HG03064 (cell line): ENCODE results near the gene LTBP2.

Experiments
- ATAC-seq: cut with Tn5 transposase; IDR thresholded peaks from one replicate; pipeline ENCODE4 v1.9.1; 2021; ENCODE audit warnings: low read depth; ENCODE audit not compliant: unreplicated experiment

Gene LTBP2

GRCh38 chr14:74495356-74495755, 116.7 kb downstream of the LTBP2 start:
- no peak for ATAC-seq

DNA sequence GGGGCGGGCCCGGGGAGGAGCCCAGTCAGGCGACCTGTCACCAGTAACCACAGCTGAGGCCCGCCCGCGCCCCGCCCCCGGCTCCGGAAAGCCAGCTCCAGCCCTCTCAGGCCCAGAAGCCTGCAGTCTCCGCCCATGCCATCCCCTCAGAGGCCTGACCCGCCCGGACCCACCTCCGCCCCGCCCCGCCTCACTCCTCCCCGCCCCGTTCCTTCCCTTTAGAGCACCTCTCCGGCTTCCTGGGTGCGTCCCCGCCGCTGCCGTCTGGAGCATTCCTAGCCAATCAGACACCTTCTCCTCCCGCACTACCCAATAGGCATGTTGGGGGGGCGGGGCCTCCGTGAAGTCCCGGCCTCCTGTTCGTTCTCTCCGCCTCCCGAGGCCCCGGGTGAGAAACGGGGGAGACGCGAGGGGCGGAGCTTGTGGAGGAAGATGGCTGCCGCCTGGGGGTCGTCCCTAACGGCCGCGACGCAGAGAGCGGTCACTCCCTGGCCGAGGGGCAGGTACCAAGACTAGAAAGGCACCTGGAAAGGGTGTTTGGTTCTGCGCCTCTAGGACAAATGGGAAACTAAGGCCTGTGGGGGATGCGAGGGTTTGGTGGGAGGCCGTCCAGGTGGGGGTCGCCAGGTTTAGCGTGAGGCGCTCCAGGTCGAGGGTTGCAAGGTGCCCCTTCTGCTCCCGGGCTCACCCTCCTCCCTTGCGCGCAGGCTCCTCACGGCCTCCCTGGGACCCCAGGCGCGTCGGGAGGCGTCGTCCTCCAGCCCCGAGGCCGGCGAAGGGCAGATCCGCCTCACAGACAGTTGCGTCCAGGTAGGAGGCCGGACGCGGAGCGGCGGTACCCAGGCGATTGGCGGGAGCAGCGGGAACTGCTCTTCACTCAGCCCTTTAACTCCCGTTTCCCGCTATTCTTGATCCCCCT, 118.4 kb downstream of the LTBP2 start, which contains the start of gene ISCA2:
TSS of gene ISCA2 (plus strand) at position 423 of the 919 bp plus-strand sequence. CDS start at position 433, 10 bp downstream.
- ATAC-seq: peak; percentile 84

DNA sequence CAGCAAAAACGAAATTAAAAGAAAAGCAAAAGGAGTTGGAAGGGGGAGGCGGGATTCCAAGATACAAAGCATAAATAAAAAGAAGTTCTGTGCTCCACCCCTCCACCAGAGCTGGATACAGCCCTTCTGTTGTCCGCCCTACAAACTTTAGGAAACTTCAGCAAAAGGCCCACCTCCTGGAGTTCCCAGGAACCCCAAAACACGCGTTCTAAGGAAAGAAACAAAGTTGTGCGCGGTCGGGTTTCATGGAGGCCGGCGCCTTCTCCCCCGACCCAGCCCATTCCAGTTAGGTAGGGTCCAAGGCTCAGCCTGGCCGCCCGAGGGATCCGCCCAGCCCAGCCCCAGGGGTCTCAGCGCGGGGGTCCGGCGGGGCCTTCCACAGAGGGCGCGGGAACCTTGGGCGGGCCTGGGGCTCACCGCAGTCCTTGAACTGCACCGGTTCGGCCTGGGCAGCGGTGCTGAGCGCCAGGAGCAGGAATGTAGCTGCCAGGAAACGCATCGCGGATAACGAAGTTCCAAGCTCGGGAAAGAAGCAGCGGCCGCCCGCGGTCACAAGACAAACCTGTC, 119.2 kb downstream of the LTBP2 start, which contains the start of gene NPC2:
TSS of gene NPC2 (minus strand) at position 530 of the 567 bp plus-strand sequence. CDS start at position 499, 31 bp downstream.
- peak; percentile 19 for ATAC-seq

DNA sequence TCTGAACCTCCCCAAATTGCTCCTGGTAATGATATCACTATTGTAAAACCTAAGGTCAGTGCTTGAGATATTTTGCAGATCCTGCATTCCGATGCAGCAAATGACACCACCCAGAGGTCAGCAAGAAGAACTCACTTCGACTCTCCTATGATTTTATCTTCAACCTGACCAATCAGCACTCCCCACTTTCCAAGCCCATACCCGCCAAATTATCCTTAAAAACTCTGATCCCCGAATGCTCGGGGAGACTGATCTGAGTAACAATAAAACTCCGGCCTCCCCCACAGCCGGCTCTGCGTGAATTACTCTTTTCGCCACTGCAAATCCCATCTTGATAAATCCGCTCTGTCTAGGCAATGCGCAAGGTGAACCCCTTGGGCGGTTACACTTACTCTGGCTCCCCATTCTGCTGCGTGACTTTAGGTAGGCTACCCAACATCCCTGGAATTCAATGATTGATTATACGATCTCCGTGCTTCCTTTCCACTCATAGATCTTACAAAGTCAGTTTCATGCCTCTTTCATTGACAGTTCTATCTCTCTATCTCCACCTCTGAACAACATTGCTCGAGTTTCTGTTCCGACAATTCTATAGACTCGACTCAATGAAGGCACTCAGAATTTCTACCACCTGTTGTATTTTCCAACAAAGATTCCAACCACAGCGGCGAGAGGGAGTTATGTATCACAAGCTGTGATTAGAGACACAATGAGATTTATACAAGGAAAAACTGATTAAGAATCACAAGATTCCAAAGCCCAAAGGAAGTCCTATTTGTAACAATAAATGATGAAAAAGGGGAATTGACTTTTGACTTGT, 119.9 kb downstream of the LTBP2 start:
- no peak for ATAC-seq

DNA sequence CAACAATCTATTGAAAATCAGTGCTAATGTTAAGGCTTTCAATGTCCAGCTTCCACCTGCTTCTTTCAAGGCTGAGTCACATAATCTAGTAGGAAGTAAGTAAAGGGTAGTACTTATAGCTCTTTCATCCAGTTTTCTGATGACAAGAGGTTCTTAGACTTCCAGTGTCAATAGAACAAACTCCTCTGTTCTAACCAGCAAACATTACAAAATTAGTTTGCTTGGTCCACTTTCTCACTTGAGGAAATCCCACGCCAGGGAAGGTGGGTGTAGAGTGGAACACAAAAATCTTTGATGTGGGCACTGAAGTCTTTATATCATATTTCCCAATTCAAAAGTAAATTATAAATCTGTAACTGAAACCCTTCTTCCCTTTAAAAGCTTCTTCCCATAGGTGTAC, 121.6 kb downstream of the LTBP2 start:
- ATAC-seq: no peak

DNA sequence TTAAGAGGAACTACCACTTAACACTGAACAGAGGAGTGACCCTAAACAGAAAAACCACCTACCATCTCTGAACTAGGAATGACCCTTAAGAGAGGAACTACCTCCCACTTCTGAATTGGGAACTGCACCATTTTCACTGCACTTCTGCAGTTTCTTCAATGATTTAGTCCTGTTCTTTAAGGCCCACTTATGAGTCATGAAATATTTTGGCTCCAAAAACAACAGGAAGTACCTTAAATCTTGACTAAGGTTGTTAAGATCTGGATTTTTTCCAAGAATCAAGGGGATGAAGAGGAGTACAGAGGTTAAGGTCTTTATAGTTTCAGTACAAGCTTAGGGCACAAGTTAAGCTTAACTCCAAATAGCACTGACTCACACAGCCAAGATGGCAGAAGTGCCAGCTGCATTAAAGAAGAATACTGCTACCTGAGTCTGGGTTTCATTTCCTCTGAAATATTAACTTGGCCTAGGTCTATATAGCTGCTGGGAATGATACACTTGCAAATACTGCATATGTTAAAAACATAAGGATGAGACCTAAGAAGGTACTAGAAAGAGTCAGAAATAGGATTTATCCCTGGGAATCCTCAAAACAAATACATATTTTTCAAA, 123.1 kb downstream of the LTBP2 start:
- ATAC-seq: no peak

- no peak for ATAC-seq
Observed at GRCh38 chr14:74486164-74486563, 125.9 kb downstream of the LTBP2 start.

DNA sequence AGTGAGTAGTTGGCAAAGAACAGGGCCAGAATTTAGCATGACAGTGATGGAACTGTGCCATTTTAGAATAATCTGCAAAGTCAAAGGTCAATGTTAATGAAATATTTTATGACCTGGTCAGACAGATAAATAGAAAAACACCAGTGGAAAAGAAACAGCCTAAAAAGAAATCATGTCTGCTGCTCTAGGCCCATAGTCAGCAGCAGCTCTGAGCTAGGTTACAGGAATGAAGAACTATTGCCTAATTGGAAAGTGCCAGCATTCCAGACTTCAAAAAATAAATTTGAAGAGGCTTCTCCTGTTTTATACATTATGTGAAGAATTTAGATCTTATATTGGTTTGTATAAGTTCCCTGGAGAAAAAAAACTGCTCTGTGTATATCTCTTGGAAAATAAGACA, 128.7 kb downstream of the LTBP2 start:
- ATAC-seq: no peak

- no peak for ATAC-seq
Observed at GRCh38 chr14:74482571-74482970, 129.5 kb downstream of the LTBP2 start.

GRCh38 chr14:74480046-74480445, 132.0 kb downstream of the LTBP2 start:
- no peak for ATAC-seq

DNA sequence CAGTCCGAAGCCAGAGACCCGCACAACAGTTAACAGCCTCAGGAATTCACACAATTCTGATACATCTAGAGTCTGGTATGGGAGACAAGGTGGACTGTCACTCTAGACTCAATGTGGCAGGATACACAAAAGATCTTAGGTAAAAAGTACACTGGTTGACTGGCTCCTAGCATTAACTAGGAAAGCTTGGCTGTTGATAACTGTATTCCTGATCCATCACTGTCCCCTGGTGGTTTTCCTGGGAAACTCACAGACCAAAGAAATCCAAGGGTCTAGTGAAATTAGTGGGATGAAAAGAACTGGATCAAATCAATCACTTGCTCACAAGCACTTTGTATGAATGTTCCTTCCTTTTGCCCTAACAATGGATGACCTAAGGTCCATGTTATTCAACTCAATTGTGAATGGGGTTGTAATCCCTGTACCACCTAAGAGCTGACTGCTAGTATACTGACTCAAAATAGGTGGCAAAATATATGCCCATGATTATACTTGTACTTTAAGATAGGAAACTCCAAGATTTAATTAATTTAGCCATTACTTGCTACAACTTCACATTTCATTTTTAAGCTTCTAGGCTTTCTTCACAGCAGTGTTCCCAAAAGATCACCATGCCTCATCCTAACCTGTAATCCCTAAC, 132.9 kb downstream of the LTBP2 start:
- no peak for ATAC-seq

GRCh38 chr14:74476607-74477006, 135.4 kb downstream of the LTBP2 start:
- ATAC-seq: no peak

DNA sequence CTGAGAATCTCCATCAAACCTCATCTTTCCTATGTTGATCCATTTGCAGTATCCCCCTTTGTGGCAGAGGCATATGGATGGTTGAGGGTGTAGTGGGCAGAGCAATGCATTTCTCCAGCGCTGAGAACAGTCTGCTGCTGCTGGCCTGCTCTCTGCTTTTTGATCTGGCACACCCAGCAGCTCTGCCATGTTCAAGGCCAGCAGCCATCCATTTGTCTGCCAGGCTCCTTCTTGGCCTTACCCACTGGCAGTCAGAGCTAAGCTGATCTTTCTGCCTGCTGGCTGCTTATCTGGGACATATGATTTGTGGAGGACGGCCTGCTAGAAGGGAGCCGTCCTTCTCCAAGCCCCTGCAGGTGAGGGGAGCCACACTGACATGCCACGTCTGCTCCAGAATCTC, 135.9 kb downstream of the LTBP2 start:
- no peak for ATAC-seq

- no peak for ATAC-seq
Observed at GRCh38 chr14:74475678-74476077, 136.4 kb downstream of the LTBP2 start.

GRCh38 chr14:74474376-74474775, 137.7 kb downstream of the LTBP2 start:
- ATAC-seq: no peak

GRCh38 chr14:74472601-74473000, 139.4 kb downstream of the LTBP2 start:
- ATAC-seq: no peak

- ATAC-seq: no peak
Observed at GRCh38 chr14:74469548-74470518, 142.2 kb downstream of the LTBP2 start.

DNA sequence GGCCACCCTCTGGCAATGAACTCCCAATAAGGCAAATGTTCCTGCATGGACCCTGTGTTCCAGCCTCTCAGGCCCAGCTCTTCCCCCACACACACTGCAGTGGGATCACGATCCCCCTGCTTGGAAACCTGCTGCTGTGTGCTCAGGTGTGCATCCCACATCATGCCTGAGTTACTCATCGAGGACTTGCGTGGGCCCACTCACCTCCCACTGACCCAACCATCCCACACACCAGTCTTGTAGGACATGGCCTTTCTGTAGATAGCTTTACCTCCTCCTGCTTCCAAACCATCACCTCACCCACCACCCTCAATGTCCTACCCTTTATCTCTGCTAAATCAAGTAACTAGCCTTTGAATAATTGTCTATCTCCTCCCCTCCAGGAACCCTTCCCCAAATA, 143.5 kb downstream of the LTBP2 start:
- ATAC-seq: no peak

DNA sequence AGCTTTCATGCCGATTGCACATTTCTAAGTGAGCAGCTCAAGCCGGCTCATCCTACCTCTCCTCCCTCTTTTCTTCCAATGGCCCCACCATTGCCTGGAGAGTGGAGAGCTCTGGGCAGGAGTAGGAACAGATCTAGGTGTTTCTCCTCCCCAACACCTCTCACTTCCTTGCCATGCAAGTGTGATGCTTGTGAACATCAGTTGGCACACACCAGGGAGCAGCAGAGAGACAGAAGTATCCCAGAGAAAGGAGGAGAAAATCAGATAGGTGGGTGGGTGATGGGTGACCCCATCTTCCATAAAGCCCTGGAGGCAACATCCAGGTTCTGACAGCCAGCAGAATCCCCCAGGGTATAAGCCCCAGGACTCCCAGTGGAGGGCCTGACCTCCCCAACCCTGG, 146.7 kb downstream of the LTBP2 start:
- no peak for ATAC-seq
